CD4-positive, CD25-positive, alpha-beta regulatory T cell (primary cell): ENCODE data around the gene LIPJ. TPM values are rescaled to one million over a fixed set of nuclear protein-coding genes. Genes with fewer than 3 reads are reported as not detected.

Source experiments
- ATAC-seq, 2 donors: fragments of 150-1000 bp; cut with Tn5 transposase; one replicate each; pipeline ENCODE4 v1.10.0; 2021; ENCODE audit warnings: low read depth in 2 of 2, moderate number of reproducible peaks in 2 of 2, moderate library complexity in 1 of 2
- DNase-seq, 3 donors: peaks; one replicate each; pipeline versions ENCODE4 v3.0.0 to v3.0.0-alpha.2; 2012 to 2022; ENCODE audit warnings: mixed read lengths in 1 of 3
- H3K27ac ChIP-seq: one replicate; pipeline ENCODE4 v1.7.0; 2013; ENCODE audit warnings: mild to moderate bottlenecking, low read length; ENCODE audit not compliant: insufficient read depth, poor library complexity, severe bottlenecking
- H3K27me3 ChIP-seq: one replicate; pipeline ENCODE4 v1.7.0; 2013; ENCODE audit warnings: low read length; ENCODE audit not compliant: control insufficient read depth, insufficient read depth
- H3K36me3 ChIP-seq: one replicate; pipeline ENCODE4 v1.7.0; 2013; ENCODE audit warnings: mild to moderate bottlenecking, low read length, moderate library complexity; ENCODE audit not compliant: control insufficient read depth, insufficient read depth
- H3K4me1 ChIP-seq: 2 replicates; pipeline ENCODE4 v1.7.0; 2013; ENCODE audit warnings: mild to moderate bottlenecking, low read length; ENCODE audit not compliant: insufficient read depth, control insufficient read depth, poor library complexity, severe bottlenecking
- H3K4me3 ChIP-seq: one replicate; pipeline ENCODE4 v1.7.0; 2013; ENCODE audit warnings: low read depth, mild to moderate bottlenecking, low read length, moderate library complexity
- H3K9me3 ChIP-seq, 2 experiments: 1 replicate in 1 of 2; 2 replicates in 1 of 2; pipeline ENCODE4 v1.7.0; 2013; ENCODE audit warnings: low read length in 2 of 2, mild to moderate bottlenecking in 1 of 2, moderate library complexity in 1 of 2; ENCODE audit not compliant: control insufficient read depth in 2 of 2
- H3K27ac Mint-ChIP-seq, 3 donors: one replicate each; pipeline ENCODE4 v1.8.0; 2020 to 2022; ENCODE audit warnings: mild to moderate bottlenecking in 3 of 3, mixed read lengths in 3 of 3, moderate library complexity in 2 of 3
- H3K27me3 Mint-ChIP-seq: one replicate; pipeline ENCODE4 v1.8.0; 2022; ENCODE audit warnings: mild to moderate bottlenecking, mixed read lengths
- H3K36me3 Mint-ChIP-seq: one replicate; pipeline ENCODE4 v1.8.0; 2020; ENCODE audit warnings: mixed read lengths
- H3K4me1 Mint-ChIP-seq, 4 donors: one replicate each; pipeline ENCODE4 v1.8.0; 2020 to 2022; ENCODE audit warnings: mixed read lengths in 4 of 4, mild to moderate bottlenecking in 1 of 4
- H3K4me3 Mint-ChIP-seq, 4 donors: one replicate each; pipeline ENCODE4 v1.8.0; 2020 to 2022; ENCODE audit warnings: mild to moderate bottlenecking in 4 of 4, mixed read lengths in 4 of 4, moderate library complexity in 3 of 4
- H3K9me3 Mint-ChIP-seq, 7 donors: one replicate each; pipeline ENCODE4 v1.8.0; 2020 to 2022; ENCODE audit warnings: mixed read lengths in 7 of 7, mild to moderate bottlenecking in 3 of 7, moderate library complexity in 2 of 7
- polyA plus RNA-seq, 4 donors: library from polyadenylated mRNA; unstranded; fragments of 300-500 nt; fragmentation: Illumina TruSeq; gene quantifications; one replicate each; pipeline ENCODE4 v1.2.3, GENCODE V29; 2021
- total RNA-seq: library from RNA; stranded (reverse); gene quantifications from one replicate; pipeline ENCODE4 v1.2.3, GENCODE V29; 2022

LIPJ gene
- total and polyA plus RNA-seq, 5 donors from 2014 or later = not detected

GRCh38 chr10:88623835-88624234 lies 37.3 kb downstream of the LIPJ start:
- ATAC-seq = no peak
- Histone ChIP-seq H3K9me3 (no peaks in the 10 kb centered on the region), H3K27me3 (peaks cover 1% of the 10 kb centered on the region), H3K4me1 (no peaks in the 10 kb centered on the region), H3K36me3 (no peaks in the 10 kb centered on the region), H3K27ac (no peak overlapping the region), H3K4me3 (no peak overlapping the region)
- Mint-ChIP-seq H3K27ac (no peak overlapping the region), H3K36me3 (no peaks in the 10 kb centered on the region), H3K4me1 (no peaks in the 10 kb centered on the region), H3K4me3 (no peak overlapping the region), H3K9me3 (peaks cover 0 to 4% (median 2%) of the 10 kb centered on the region in 7 donors), H3K27me3 (peaks cover 23% of the 10 kb centered on the region)
- DNase-seq = no peak

GRCh38 chr10:88624840-88625239 lies 38.3 kb downstream of the LIPJ start:
- Mint-ChIP-seq H3K27ac (no peak overlapping the region), H3K36me3 (no peaks in the 10 kb centered on the region), H3K4me3 (no peak overlapping the region), H3K4me1 (no peaks in the 10 kb centered on the region), H3K9me3 (peaks cover 0 to 4% (median 2%) of the 10 kb centered on the region in 7 donors), H3K27me3 (peaks cover 23% of the 10 kb centered on the region)
- no peak overlapping the region for H3K4me3 ChIP-seq
- H3K36me3 ChIP-seq = no peaks in the 10 kb centered on the region
- H3K9me3 ChIP-seq = no peaks in the 10 kb centered on the region
- no peak overlapping the region for H3K27ac ChIP-seq
- H3K27me3 ChIP-seq = peaks cover 1% of the 10 kb centered on the region
- DNase-seq (no peak), ATAC-seq (no peak)
- no peaks in the 10 kb centered on the region for H3K4me1 ChIP-seq

GRCh38 chr10:88640186-88640585 lies 53.6 kb downstream of the LIPJ start:
- peaks cover 18% of the 10 kb centered on the region for H3K27me3 ChIP-seq
- ATAC-seq (no peak), DNase-seq (no peak)
- no peak overlapping the region for H3K4me3 ChIP-seq
- Mint-ChIP-seq H3K36me3 (no peaks in the 10 kb centered on the region), H3K27me3 (peaks cover 24% of the 10 kb centered on the region), H3K9me3 (peaks cover 0 to 7% (median 2%) of the 10 kb centered on the region in 7 donors), H3K4me1 (no peaks in the 10 kb centered on the region), H3K4me3 (no peak overlapping the region), H3K27ac (no peak overlapping the region)
- H3K9me3 ChIP-seq = peaks cover 0 to 2% of the 10 kb centered on the region in 2 experiments
- H3K27ac ChIP-seq = no peak overlapping the region
- no peaks in the 10 kb centered on the region for H3K36me3 ChIP-seq
- H3K4me1 ChIP-seq = no peaks in the 10 kb centered on the region

- H3K36me3 Mint-ChIP-seq = no peaks in the 10 kb centered on the region
- Histone ChIP-seq H3K9me3 (peaks cover 0 to 2% of the 10 kb centered on the region in 2 experiments), H3K27ac (no peak overlapping the region), H3K4me1 (no peaks in the 10 kb centered on the region), H3K27me3 (peaks cover 17% of the 10 kb centered on the region), H3K36me3 (no peaks in the 10 kb centered on the region), H3K4me3 (no peak overlapping the region)
- H3K4me3 Mint-ChIP-seq = no peak overlapping the region
- no peak overlapping the region for H3K27ac Mint-ChIP-seq
- H3K4me1 Mint-ChIP-seq = no peaks in the 10 kb centered on the region
- no peak for DNase-seq
- peaks cover 0 to 5% (median 0%) of the 10 kb centered on the region in 7 donors for H3K9me3 Mint-ChIP-seq
- no peak for ATAC-seq
- H3K27me3 Mint-ChIP-seq = peaks cover 14% of the 10 kb centered on the region
These were observed 55.6 kb downstream of the LIPJ start for GRCh38 chr10:88642209-88642608.

- H3K27ac Mint-ChIP-seq = no peak overlapping the region
- H3K4me3 Mint-ChIP-seq = no peak overlapping the region
- Histone ChIP-seq H3K4me3 (no peak overlapping the region), H3K27ac (no peak overlapping the region), H3K36me3 (no peaks in the 10 kb centered on the region), H3K4me1 (no peaks in the 10 kb centered on the region), H3K27me3 (peaks cover 12% of the 10 kb centered on the region), H3K9me3 (peaks cover 0 to under 1% of the 10 kb centered on the region in 2 experiments)
- H3K4me1 Mint-ChIP-seq = no peaks in the 10 kb centered on the region
- H3K36me3 Mint-ChIP-seq = no peaks in the 10 kb centered on the region
- ATAC-seq (no peak), DNase-seq (peak in 1 of 3 donors; percentile 3)
- H3K9me3 Mint-ChIP-seq = peaks cover 0 to 5% (median 0%) of the 10 kb centered on the region in 7 donors
- H3K27me3 Mint-ChIP-seq = peaks cover 11% of the 10 kb centered on the region
These were observed 56.4 kb downstream of the LIPJ start for GRCh38 chr10:88642963-88643362.

GRCh38 chr10:88647061-88647615 lies 60.6 kb downstream of the LIPJ start:
- no peak for ATAC-seq
- H3K36me3 Mint-ChIP-seq = no peaks in the 10 kb centered on the region
- H3K4me3 Mint-ChIP-seq = no peak overlapping the region
- no peak overlapping the region for H3K27ac ChIP-seq
- H3K9me3 ChIP-seq = no peaks in the 10 kb centered on the region
- H3K36me3 ChIP-seq = no peaks in the 10 kb centered on the region
- no peaks in the 10 kb centered on the region for H3K9me3 Mint-ChIP-seq
- no peak overlapping the region for H3K27ac Mint-ChIP-seq
- peaks cover 5% of the 10 kb centered on the region for H3K27me3 Mint-ChIP-seq
- no peaks in the 10 kb centered on the region for H3K4me1 Mint-ChIP-seq
- peaks cover 5% of the 10 kb centered on the region for H3K27me3 ChIP-seq
- no peak overlapping the region for H3K4me3 ChIP-seq
- DNase-seq = no peak
- H3K4me1 ChIP-seq = no peaks in the 10 kb centered on the region

GRCh38 chr10:88651101-88651551 lies 64.6 kb downstream of the LIPJ start:
- ATAC-seq (no peak), DNase-seq (no peak)
- H3K27ac Mint-ChIP-seq = no peak overlapping the region
- Histone ChIP-seq H3K4me3 (no peak overlapping the region), H3K4me1 (no peaks in the 10 kb centered on the region), H3K27me3 (no peaks in the 10 kb centered on the region), H3K36me3 (no peaks in the 10 kb centered on the region), H3K9me3 (no peaks in the 10 kb centered on the region), H3K27ac (no peak overlapping the region)
- no peak overlapping the region for H3K4me3 Mint-ChIP-seq
- H3K27me3 Mint-ChIP-seq = peaks cover 17% of the 10 kb centered on the region
- no peaks in the 10 kb centered on the region for H3K9me3 Mint-ChIP-seq
- no peaks in the 10 kb centered on the region for H3K4me1 Mint-ChIP-seq
- no peaks in the 10 kb centered on the region for H3K36me3 Mint-ChIP-seq

GRCh38 chr10:88652616-88653015 lies 66.1 kb downstream of the LIPJ start:
- Histone ChIP-seq H3K36me3 (no peaks in the 10 kb centered on the region), H3K9me3 (no peaks in the 10 kb centered on the region), H3K27ac (no peak overlapping the region), H3K4me3 (no peak overlapping the region), H3K4me1 (no peaks in the 10 kb centered on the region), H3K27me3 (no peaks in the 10 kb centered on the region)
- ATAC-seq (no peak), DNase-seq (no peak)
- no peaks in the 10 kb centered on the region for H3K4me1 Mint-ChIP-seq
- no peak overlapping the region for H3K27ac Mint-ChIP-seq
- peaks cover 0 to 2% (median 0%) of the 10 kb centered on the region in 7 donors for H3K9me3 Mint-ChIP-seq
- H3K27me3 Mint-ChIP-seq = peaks cover 21% of the 10 kb centered on the region
- H3K4me3 Mint-ChIP-seq = no peak overlapping the region
- H3K36me3 Mint-ChIP-seq = no peaks in the 10 kb centered on the region
